ENCODE measurements around the gene SMCO3. TPM values are rescaled to one million over a fixed set of nuclear protein-coding genes. Genes with fewer than 3 reads are reported as not detected.

SMCO3 gene
- total and polyA plus RNA-seq, 3 donors from 2014 or later: 0.20 to 0.39 TPM; not detected in 1

GRCh38 chr12:14779834-14780233 lies 34.1 kb downstream of the SMCO3 start:
- intact Hi-C loops (cut with DNase I; ENCODE audit: low total_unique reads): no loop called here
- Histone ChIP-seq H3K4me1 (peaks cover 8% of the 10 kb centered on the region), H3K27ac (no peak overlapping the region), H3K4me3 (no peak overlapping the region), H3K36me3 (ENCODE audit: low read depth, missing control alignments) (no peaks in the 10 kb centered on the region), H3K27me3 (no peaks in the 10 kb centered on the region), H3K9me3 (no peaks in the 10 kb centered on the region)
- WGBS, 2 donors: 89 to 98% methylated on average over 2 of the region's 2 CpGs
- TF ChIP-seq, protein P1, sequence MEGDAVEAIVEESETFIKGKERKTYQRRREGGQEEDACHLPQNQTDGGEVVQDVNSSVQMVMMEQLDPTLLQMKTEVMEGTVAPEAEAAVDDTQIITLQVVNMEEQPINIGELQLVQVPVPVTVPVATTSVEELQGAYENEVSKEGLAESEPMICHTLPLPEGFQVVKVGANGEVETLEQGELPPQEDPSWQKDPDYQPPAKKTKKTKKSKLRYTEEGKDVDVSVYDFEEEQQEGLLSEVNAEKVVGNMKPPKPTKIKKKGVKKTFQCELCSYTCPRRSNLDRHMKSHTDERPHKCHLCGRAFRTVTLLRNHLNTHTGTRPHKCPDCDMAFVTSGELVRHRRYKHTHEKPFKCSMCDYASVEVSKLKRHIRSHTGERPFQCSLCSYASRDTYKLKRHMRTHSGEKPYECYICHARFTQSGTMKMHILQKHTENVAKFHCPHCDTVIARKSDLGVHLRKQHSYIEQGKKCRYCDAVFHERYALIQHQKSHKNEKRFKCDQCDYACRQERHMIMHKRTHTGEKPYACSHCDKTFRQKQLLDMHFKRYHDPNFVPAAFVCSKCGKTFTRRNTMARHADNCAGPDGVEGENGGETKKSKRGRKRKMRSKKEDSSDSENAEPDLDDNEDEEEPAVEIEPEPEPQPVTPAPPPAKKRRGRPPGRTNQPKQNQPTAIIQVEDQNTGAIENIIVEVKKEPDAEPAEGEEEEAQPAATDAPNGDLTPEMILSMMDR (IDR thresholded peaks at IDR 0.05): no peak
- no peak for TF ChIP-seq POLR2A (IDR thresholded peaks at IDR 0.05)
- DNase-seq: no peak

DNA sequence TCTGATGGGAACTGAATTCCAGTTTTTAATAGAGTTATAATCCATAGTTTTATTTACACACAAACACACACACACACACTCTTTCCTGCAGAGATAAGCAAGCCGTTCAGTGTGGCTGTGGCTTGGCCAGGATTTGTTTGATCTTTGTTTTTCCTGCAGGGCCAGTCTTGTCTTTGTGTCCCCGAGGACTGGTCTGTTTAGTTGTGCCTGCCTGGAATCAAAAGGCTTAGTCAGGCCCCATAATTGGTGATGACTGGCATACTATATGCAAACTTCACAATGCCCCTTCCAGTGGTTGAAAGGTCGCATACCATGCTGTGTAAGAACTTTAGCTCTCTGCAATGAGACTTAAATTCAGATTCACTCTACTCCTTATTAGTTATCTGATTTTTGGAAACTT lies 36.7 kb downstream of the SMCO3 start:
- TF ChIP-seq, protein P1 (IDR thresholded peaks at IDR 0.05): no peak
- intact Hi-C loops (cut with DNase I; ENCODE audit: low total_unique reads): no loop called here
- Histone ChIP-seq H3K36me3 (ENCODE audit: low read depth, missing control alignments) (no peaks in the 10 kb centered on the region), H3K4me3 (no peak overlapping the region), H3K27me3 (no peaks in the 10 kb centered on the region), H3K9me3 (no peaks in the 10 kb centered on the region), H3K4me1 (peaks cover 8% of the 10 kb centered on the region), H3K27ac (no peak overlapping the region)
- DNase-seq: no peak
- 56 to 74% methylated on average over 3 of the region's 3 CpGs for WGBS, 2 donors

GRCh38 chr12:14776236-14776961 lies 37.6 kb downstream of the SMCO3 start:
- TF ChIP-seq, protein P1 (IDR thresholded peaks at IDR 0.05): no peak
- TF ChIP-seq POLR2A (IDR thresholded peaks at IDR 0.05): no peak
- no peak for DNase-seq
- Histone ChIP-seq H3K4me1 (peaks cover 14% of the 10 kb centered on the region), H3K36me3 (ENCODE audit: low read depth, missing control alignments) (no peaks in the 10 kb centered on the region), H3K9me3 (no peaks in the 10 kb centered on the region), H3K27ac (no peak overlapping the region), H3K4me3 (no peak overlapping the region), H3K27me3 (no peaks in the 10 kb centered on the region)
- 63 to 76% methylated on average over 5 of the region's 5 CpGs for WGBS, 2 donors
- intact Hi-C loops (cut with DNase I; ENCODE audit: low total_unique reads): no loop called here

- Histone ChIP-seq H3K4me1 (peaks cover 15% of the 10 kb centered on the region), H3K9me3 (no peaks in the 10 kb centered on the region), H3K27ac (peak overlapping the region; percentile 90 to 93), H3K27me3 (no peaks in the 10 kb centered on the region), H3K36me3 (ENCODE audit: low read depth, missing control alignments) (no peaks in the 10 kb centered on the region), H3K4me3 (peak overlapping the region; percentile 77 to 85)
- intact Hi-C loops (cut with DNase I; ENCODE audit: low total_unique reads): no loop called here
- no peak for TF ChIP-seq POLR2A (IDR thresholded peaks at IDR 0.05)
- TF ChIP-seq, protein P1 (IDR thresholded peaks at IDR 0.05): no peak
- DNase-seq: no peak
- WGBS, 2 donors: 34 to 49% methylated on average over 1 of the region's 1 CpG
Measured at GRCh38 chr12:14775636-14775980, 38.4 kb downstream of the SMCO3 start.
